ENCODE measurements around the gene MAG. TPM values are rescaled to one million over a fixed set of nuclear protein-coding genes. Genes with fewer than 3 reads are reported as not detected.
"Not testable (repeated sequence)": the region's sequence is repeated elsewhere in the genome, so short reads cannot be mapped to it uniquely, and the experiment has no call there.

MAG gene
- polyA plus RNA-seq, 1 donor from 2014 or later: 0.25 TPM

DNA sequence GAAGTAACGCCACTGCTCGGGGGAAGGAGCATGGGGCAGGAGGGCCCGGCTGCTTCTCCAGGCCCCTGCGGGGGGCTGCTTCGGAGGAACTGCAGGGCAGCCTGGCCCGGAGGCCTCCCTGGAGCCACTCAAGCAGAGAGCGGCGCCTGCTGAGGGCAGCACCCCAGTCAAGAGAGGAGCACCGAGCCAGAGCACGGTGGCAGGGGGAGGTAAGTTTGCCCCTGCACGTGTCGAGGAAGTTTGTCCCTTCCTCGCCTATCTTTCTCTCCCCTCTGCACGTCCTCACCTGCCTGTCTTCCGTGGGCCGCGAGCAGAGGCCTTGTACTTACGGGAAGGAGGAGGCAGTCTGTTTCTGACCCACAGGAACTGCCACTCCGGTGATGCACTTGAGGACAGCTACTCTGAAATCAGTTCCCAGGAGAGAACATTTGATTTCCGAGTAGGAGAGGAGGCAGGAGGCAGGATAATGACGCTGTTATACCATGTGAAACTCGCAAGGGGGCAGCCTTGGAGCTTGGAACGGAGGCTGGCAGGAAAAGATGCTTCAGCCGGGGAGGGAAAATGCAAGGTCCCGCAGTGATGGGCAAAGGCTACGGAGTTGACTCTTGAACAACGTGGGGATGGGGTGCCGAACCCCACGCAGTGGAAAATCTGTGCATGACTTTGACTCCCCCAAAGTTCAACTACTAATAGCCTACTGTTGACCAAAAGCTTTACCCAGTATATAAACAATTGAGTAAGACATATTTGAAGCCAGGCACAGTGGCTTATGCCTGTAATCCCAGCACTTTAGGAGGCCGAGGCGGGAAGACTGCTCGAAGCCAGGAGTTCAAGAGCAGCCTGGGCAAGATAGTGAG lies 60.7 kb downstream of the MAG start:
- Mint-ChIP-seq H3K9me3 (no peaks in the 10 kb centered on the region), H3K4me3 (peak overlapping the region; percentile 3 to 88 (median 73)), H3K4me1 (peaks cover 19 to 24% (median 23%) of the 10 kb centered on the region in 3 donors), H3K36me3 (no peaks in the 10 kb centered on the region), H3K27ac (peak overlapping the region in 2 of 3 donors; percentile 5 to 61), H3K27me3 (no peaks in the 10 kb centered on the region)

DNA sequence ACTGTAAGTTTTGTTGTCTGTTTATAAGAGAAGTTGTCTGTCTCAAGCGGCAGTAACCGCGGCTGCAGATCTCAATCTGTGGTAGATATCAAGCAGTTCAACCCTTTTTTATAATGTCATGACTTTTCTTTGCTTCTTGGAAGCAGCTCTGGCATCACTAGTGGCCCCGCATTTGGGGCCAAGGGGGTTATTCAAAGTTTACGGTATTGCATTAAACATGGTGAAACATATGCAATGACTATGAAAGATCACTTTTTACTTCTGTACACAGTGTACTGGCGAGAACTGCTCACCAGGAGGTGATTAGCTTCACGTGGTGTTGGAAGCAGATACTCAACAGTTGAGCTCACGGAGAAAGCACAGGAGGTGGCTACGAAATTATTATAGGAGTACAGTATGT lies 61.7 kb downstream of the MAG start:
- no peaks in the 10 kb centered on the region for H3K36me3 Mint-ChIP-seq
- H3K27me3 Mint-ChIP-seq: no peaks in the 10 kb centered on the region
- peak overlapping the region in 1 of 4 donors; percentile 47 for H3K4me3 Mint-ChIP-seq
- peaks cover 16 to 19% (median 16%) of the 10 kb centered on the region in 3 donors for H3K4me1 Mint-ChIP-seq
- H3K9me3 Mint-ChIP-seq: peaks cover 0 to 2% (median 0%) of the 10 kb centered on the region in 3 donors
- no peak overlapping the region for H3K27ac Mint-ChIP-seq

DNA sequence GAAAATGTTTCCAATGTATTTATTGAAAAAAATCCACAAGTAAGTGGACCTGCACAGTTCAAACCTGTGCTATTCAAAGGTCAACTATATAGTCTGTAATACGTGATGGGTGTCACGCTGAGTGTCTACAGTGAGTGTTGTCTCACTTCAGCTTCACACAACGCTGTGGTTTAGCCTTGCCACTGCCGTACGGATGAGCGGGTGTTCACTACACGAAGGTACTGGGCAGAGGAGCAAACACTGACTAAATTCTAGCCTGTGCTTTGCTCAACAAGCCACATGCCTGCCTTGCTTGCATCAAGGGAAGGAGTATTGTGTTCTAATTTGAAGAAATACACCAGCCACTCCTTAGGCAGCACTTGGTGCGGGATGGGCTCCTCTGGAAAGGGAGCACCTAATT lies 62.9 kb downstream of the MAG start:
- no peaks in the 10 kb centered on the region for H3K36me3 Mint-ChIP-seq
- no peak overlapping the region for H3K27ac Mint-ChIP-seq
- no peaks in the 10 kb centered on the region for H3K27me3 Mint-ChIP-seq
- H3K9me3 Mint-ChIP-seq: peaks cover 0 to 2% (median 0%) of the 10 kb centered on the region in 3 donors
- peak overlapping the region in 1 of 4 donors; percentile 17 for H3K4me3 Mint-ChIP-seq
- H3K4me1 Mint-ChIP-seq: peaks cover 6 to 9% (median 6%) of the 10 kb centered on the region in 3 donors

DNA sequence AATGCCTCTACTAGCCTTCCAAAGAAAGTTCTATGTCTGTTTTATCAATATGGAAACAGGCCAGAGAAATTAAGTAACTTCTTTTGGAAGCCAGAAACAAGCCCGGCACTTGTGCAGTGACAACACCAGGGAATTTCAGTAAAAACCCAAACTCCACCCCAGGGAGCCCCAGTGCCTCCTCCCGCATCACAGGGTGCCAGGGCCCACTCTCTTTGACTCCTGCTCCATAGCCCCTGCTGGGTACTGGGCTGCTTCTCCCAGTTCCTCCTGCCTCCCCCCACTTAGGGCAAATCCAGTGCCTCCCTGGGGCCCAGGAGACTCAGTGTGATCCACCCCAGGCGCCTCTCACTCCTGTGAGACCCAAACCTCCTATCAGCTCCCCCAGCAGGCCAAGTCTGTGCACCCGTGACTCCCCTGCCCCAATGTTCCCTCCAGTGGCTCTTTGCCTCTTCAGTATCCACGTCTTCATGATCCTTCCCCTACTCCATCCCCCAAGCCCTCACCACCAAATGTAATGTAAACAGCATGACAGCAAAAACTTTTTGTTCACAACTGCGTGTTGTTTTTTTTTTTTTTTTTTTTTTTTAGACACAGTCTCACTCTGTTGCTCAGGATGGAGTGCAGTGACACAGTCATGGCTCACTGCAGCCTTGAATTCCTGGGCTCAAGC lies 64.0 kb downstream of the MAG start:
- H3K4me3 Mint-ChIP-seq: no peak overlapping the region
- H3K27me3 Mint-ChIP-seq: no peaks in the 10 kb centered on the region
- H3K27ac Mint-ChIP-seq: peak overlapping the region in 1 of 3 donors; percentile 41
- peaks cover 0 to 2% (median 0%) of the 10 kb centered on the region in 3 donors for H3K9me3 Mint-ChIP-seq
- no peaks in the 10 kb centered on the region for H3K36me3 Mint-ChIP-seq
- H3K4me1 Mint-ChIP-seq: peaks cover 5 to 9% (median 6%) of the 10 kb centered on the region in 3 donors

DNA sequence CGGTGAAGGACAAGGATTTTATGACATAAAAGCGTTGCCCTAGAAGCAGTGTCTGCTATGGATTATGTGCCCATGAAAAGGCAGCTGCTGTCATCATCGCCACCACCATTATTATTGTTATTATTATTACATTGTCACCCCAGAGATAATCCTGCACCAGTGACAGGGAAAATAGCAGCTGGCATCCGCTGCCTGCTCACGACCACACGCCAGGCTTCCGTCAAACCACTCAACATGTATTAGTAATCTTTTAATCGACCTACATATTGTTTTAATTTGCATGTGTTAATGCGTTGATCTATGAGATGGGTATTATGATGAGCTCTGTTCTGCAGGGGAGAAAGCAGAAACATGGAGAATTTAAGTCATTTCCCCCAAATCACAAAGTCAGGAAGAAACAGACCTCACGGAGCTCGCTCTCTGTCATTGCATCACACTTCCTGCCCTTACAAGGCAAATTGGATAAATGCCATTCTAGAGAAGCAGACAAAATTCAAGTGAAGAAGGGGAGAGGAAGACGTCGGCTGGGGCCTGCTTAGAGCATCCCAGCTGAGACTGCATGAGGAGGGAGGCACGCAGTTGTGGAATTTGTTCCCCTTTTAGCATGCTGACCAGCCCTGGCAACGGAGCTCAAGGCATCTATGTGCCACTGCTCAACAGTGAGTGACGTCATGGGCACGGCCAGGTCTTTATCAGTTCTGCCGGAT lies 66.1 kb downstream of the MAG start, which contains the start of gene FFAR3:
Gene FFAR3 (plus strand): TSS at position 594 of the 707 bp plus-strand sequence. CDS start 431 bp downstream, outside the sequence.
- H3K36me3 Mint-ChIP-seq: no peaks in the 10 kb centered on the region
- H3K4me3 Mint-ChIP-seq: no peak within 1 kb of the TSS
- H3K9me3 Mint-ChIP-seq: peaks cover 0 to 2% (median 0%) of the 10 kb centered on the region in 3 donors
- peaks cover under 1 to 4% (median 2%) of the 10 kb centered on the region in 3 donors for H3K4me1 Mint-ChIP-seq
- peaks cover 3% of the 10 kb centered on the region for H3K27me3 Mint-ChIP-seq
- H3K27ac Mint-ChIP-seq: no peak within 1 kb of the TSS

DNA sequence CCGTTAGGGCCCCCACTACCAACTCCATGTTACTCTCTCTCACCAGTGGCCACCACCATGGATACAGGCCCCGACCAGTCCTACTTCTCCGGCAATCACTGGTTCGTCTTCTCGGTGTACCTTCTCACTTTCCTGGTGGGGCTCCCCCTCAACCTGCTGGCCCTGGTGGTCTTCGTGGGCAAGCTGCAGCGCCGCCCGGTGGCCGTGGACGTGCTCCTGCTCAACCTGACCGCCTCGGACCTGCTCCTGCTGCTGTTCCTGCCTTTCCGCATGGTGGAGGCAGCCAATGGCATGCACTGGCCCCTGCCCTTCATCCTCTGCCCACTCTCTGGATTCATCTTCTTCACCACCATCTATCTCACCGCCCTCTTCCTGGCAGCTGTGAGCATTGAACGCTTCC lies 66.9 kb downstream of the MAG start:
- H3K27ac Mint-ChIP-seq, H3K4me1 Mint-ChIP-seq, H3K9me3 Mint-ChIP-seq, H3K36me3 Mint-ChIP-seq, H3K27me3 Mint-ChIP-seq, H3K4me3 Mint-ChIP-seq: not testable (repeated sequence)

DNA sequence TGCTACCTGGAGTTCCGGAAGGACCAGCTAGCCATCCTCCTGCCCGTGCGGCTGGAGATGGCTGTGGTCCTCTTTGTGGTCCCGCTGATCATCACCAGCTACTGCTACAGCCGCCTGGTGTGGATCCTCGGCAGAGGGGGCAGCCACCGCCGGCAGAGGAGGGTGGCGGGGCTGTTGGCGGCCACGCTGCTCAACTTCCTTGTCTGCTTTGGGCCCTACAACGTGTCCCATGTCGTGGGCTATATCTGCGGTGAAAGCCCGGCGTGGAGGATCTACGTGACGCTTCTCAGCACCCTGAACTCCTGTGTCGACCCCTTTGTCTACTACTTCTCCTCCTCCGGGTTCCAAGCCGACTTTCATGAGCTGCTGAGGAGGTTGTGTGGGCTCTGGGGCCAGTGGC lies 67.4 kb downstream of the MAG start:
- not testable (repeated sequence) for H3K9me3 Mint-ChIP-seq, H3K36me3 Mint-ChIP-seq, H3K27me3 Mint-ChIP-seq, H3K27ac Mint-ChIP-seq, H3K4me3 Mint-ChIP-seq, H3K4me1 Mint-ChIP-seq

DNA sequence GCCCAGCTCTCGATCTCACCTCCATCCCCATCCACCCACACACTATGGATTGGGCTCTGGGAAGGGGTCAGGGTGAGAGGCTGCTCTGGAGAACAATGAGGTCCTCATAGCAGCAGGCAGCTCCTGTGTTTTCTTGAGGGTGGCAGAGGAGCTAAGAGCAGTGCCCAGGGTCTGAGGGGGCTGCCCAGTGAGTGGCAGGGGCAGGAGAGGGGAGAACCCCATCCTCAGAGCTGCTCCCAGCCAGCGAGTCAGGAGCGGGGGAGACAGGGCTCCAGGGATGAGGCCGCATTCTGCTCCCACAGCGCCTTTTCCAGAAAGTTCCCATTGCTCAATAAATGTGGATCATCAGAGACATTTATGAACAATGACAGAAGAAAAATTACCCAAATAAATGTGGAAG lies 68.1 kb downstream of the MAG start:
- not testable (repeated sequence) for H3K9me3 Mint-ChIP-seq, H3K27ac Mint-ChIP-seq, H3K27me3 Mint-ChIP-seq, H3K4me3 Mint-ChIP-seq, H3K4me1 Mint-ChIP-seq, H3K36me3 Mint-ChIP-seq

DNA sequence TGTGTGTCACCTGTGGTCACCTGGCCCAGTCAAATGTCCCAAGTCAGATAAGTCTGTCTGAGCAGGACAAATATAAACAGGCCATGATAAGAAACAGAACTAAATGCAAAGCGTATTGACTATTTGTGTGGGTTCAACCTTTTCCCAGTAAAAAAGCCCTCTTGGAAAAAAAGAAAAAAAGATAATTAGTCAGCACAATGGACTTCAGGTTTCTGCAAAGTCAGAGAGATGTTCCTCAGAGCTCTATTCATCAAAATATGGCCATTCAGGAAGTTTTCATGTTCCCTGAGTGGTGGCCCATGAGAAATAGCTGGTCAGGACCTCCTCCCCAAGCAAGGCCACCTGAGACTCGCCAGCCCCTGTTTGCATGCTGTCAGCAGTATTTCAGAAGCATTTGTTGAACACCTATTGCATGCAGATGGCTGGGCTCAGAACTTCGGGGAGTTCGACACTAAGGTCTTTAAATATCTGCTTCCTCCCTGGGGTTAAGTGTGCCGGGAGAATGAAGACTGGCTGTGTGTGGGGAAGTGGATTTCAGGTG lies 69.0 kb downstream of the MAG start:
- Mint-ChIP-seq H3K4me3 (no peak overlapping the region), H3K4me1 (peaks cover 0 to 4% (median 1%) of the 10 kb centered on the region in 3 donors), H3K27me3 (peaks cover 3% of the 10 kb centered on the region), H3K36me3 (no peaks in the 10 kb centered on the region), H3K9me3 (peaks cover 0 to 2% (median 0%) of the 10 kb centered on the region in 3 donors), H3K27ac (no peak overlapping the region)

DNA sequence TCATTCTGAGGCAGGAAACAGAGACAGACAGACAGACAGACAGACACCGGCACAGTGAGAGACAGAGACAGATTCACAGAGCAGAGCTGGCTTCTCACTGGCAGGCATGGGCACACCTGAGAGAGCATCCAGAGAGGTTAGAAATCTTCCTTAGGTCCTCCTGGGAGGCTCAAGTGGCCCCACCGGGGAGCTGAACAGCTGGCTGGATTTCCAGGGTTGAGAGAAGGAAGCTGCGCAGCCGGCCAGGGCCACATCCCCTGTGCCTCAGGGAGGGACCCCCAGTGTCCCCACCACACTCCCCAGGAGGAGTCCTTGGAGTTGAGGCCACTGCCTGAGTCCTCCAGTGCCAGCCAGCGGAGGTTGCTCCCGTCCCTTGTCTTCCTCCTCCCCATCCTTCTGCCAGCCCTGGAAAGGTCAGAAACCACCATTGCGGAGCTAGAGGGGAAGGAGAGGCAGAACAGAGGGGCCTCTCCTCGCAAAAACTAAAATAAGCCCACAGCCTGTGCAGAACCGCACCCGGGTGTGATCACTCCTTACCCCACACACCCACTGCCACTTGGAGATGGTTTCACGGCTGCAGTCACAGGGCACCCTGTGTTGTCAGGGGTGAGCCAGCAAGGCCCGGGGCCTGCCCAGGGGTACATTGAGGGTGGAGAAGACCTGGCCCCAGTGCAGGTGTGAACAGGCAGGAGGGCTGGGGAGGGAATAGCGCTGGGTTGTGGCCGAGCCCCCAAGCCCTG lies 70.5 kb downstream of the MAG start:
- H3K27ac Mint-ChIP-seq: no peak overlapping the region
- H3K9me3 Mint-ChIP-seq: peaks cover 0 to 2% (median 0%) of the 10 kb centered on the region in 3 donors
- peaks cover 0 to 4% (median 1%) of the 10 kb centered on the region in 3 donors for H3K4me1 Mint-ChIP-seq
- peaks cover 3% of the 10 kb centered on the region for H3K27me3 Mint-ChIP-seq
- H3K4me3 Mint-ChIP-seq: peak overlapping the region in 1 of 4 donors; percentile 12
- no peaks in the 10 kb centered on the region for H3K36me3 Mint-ChIP-seq

DNA sequence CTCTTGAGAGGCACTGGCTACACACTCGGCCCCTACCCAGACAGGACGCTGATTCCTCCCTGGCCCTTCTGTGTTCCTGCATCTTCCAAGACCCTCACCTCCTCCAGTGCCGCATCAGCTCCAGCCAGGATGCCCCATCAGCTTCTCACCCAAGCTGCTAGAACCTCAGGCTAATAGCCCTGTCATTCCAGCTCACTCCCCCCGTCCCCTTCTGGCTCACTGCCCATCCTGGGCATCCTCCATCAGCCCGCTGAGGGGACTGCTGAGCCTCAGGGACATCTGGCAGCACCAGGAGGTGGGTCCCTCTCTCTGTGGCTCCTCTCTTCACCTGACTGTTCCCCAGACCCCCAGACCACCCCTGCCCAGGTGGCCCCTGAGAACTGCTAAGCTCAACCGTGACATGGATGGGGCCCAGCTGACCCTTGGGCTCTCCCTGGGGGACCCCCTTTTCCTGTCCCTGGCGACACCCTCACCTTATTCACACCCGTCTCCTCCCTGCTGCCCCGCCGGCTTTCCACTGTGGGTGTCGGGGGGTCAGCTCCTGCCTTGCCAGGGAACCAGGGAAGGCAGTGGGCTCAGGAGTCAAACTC lies 71.1 kb downstream of the MAG start:
- H3K9me3 Mint-ChIP-seq: no peaks in the 10 kb centered on the region
- no peaks in the 10 kb centered on the region for H3K36me3 Mint-ChIP-seq
- H3K4me1 Mint-ChIP-seq: peaks cover 0 to 1% (median 1%) of the 10 kb centered on the region in 3 donors
- no peak overlapping the region for H3K27ac Mint-ChIP-seq
- no peak overlapping the region for H3K4me3 Mint-ChIP-seq
- peaks cover 3% of the 10 kb centered on the region for H3K27me3 Mint-ChIP-seq
